ENCODE measurements around the gene BTBD16.

BTBD16 gene

GRCh38 chr10:122245897-122246296 is 25.2 kb upstream of the BTBD16 start:
- in situ Hi-C loops (cut with HindIII; ENCODE audit: low pct_ligation_motif_present, low pct_unique_long_range_greater_than_20kb, low sequenced_read_pairs) = no loop called here

GRCh38 chr10:122246830-122247520 is 24.1 kb upstream of the BTBD16 start:
- DNase-seq = no peak
- in situ Hi-C loops (cut with HindIII; ENCODE audit: low pct_ligation_motif_present, low pct_unique_long_range_greater_than_20kb, low sequenced_read_pairs) = no loop called here

More at GRCh38 chr10:122245897-122246296, 25.2 kb upstream of the BTBD16 start:
- no peak for DNase-seq

- in situ Hi-C loops (cut with HindIII; ENCODE audit: low pct_ligation_motif_present, low pct_unique_long_range_greater_than_20kb, low sequenced_read_pairs) = no loop called here
- no peak for DNase-seq
Observed at GRCh38 chr10:122248356-122249302, 22.5 kb upstream of the BTBD16 start.

- DNase-seq = no peak
- in situ Hi-C loops (cut with HindIII; ENCODE audit: low pct_ligation_motif_present, low pct_unique_long_range_greater_than_20kb, low sequenced_read_pairs) = no loop called here
Observed at GRCh38 chr10:122249303-122249850, 21.7 kb upstream of the BTBD16 start.

- in situ Hi-C loops (cut with HindIII; ENCODE audit: low pct_ligation_motif_present, low pct_unique_long_range_greater_than_20kb, low sequenced_read_pairs) = no loop called here
- no peak for DNase-seq
Observed at GRCh38 chr10:122249991-122250750, 20.9 kb upstream of the BTBD16 start.

GRCh38 chr10:122251459-122252255 is 19.4 kb upstream of the BTBD16 start:
- DNase-seq = no peak
- in situ Hi-C loops (cut with HindIII; ENCODE audit: low pct_ligation_motif_present, low pct_unique_long_range_greater_than_20kb, low sequenced_read_pairs) = no loop called here

GRCh38 chr10:122252805-122253204 is 18.3 kb upstream of the BTBD16 start:
- no peak for DNase-seq
- in situ Hi-C loops (cut with HindIII; ENCODE audit: low pct_ligation_motif_present, low pct_unique_long_range_greater_than_20kb, low sequenced_read_pairs) = no loop called here

- no peak for DNase-seq
- in situ Hi-C loops (cut with HindIII; ENCODE audit: low pct_ligation_motif_present, low pct_unique_long_range_greater_than_20kb, low sequenced_read_pairs) = no loop called here
Observed at GRCh38 chr10:122253605-122254004, 17.5 kb upstream of the BTBD16 start.

GRCh38 chr10:122254831-122255230 is 16.3 kb upstream of the BTBD16 start:
- in situ Hi-C loops (cut with HindIII; ENCODE audit: low pct_ligation_motif_present, low pct_unique_long_range_greater_than_20kb, low sequenced_read_pairs) = no loop called here
- DNase-seq = no peak

GRCh38 chr10:122255509-122256301 is 15.4 kb upstream of the BTBD16 start:
- DNase-seq = no peak
- in situ Hi-C loops (cut with HindIII; ENCODE audit: low pct_ligation_motif_present, low pct_unique_long_range_greater_than_20kb, low sequenced_read_pairs) = no loop called here

GRCh38 chr10:122257041-122257440 is 14.1 kb upstream of the BTBD16 start:
- in situ Hi-C loops (cut with HindIII; ENCODE audit: low pct_ligation_motif_present, low pct_unique_long_range_greater_than_20kb, low sequenced_read_pairs) = no loop called here
- DNase-seq = no peak

GRCh38 chr10:122258136-122259074 is 12.7 kb upstream of the BTBD16 start:
- no peak for DNase-seq
- in situ Hi-C loops (cut with HindIII; ENCODE audit: low pct_ligation_motif_present, low pct_unique_long_range_greater_than_20kb, low sequenced_read_pairs) = no loop called here

GRCh38 chr10:122259075-122259466 is 12.0 kb upstream of the BTBD16 start:
- in situ Hi-C loops (cut with HindIII; ENCODE audit: low pct_ligation_motif_present, low pct_unique_long_range_greater_than_20kb, low sequenced_read_pairs) = no loop called here
- no peak for DNase-seq

- DNase-seq = no peak
- in situ Hi-C loops (cut with HindIII; ENCODE audit: low pct_ligation_motif_present, low pct_unique_long_range_greater_than_20kb, low sequenced_read_pairs) = no loop called here
Observed at GRCh38 chr10:122261584-122261983, 9.5 kb upstream of the BTBD16 start.

- in situ Hi-C loops (cut with HindIII; ENCODE audit: low pct_ligation_motif_present, low pct_unique_long_range_greater_than_20kb, low sequenced_read_pairs) = no loop called here
- DNase-seq = peak; percentile 89
Observed at GRCh38 chr10:122263971-122264370, 7.1 kb upstream of the BTBD16 start.

- in situ Hi-C loops (cut with HindIII; ENCODE audit: low pct_ligation_motif_present, low pct_unique_long_range_greater_than_20kb, low sequenced_read_pairs) = no loop called here
- peak; percentile 26 for DNase-seq
Observed at GRCh38 chr10:122264436-122264835, 6.7 kb upstream of the BTBD16 start.
